Ovary (tissue), 9 donors: ENCODE measurements around the gene KRTAP10-7. TPM values are rescaled to one million over a fixed set of nuclear protein-coding genes. Genes with fewer than 3 reads are reported as not detected.

Source experiments
- DNase-seq, 5 donors: peaks; one replicate each; pipeline ENCODE4 v3.0.0-alpha.2; 2019 to 2020
- H3K27ac ChIP-seq, 2 donors: fragments of 200-600 bp; one replicate each; pipeline versions ENCODE4 v1.5.1 to v1.8.0; 2019 to 2022
- H3K27me3 ChIP-seq: fragments of 200-600 bp; one replicate; pipeline ENCODE4 v1.8.0; 2022
- H3K36me3 ChIP-seq: fragments of 200-600 bp; sonication (generic); one replicate; pipeline ENCODE4 v1.5.1; 2019
- H3K4me1 ChIP-seq: one replicate; pipeline ENCODE4 v1.8.1; 2013; ENCODE audit warnings: mild to moderate bottlenecking, moderate library complexity; ENCODE audit not compliant: insufficient read depth
- H3K4me3 ChIP-seq: fragments of 200-600 bp; sonication (generic); one replicate; pipeline ENCODE4 v1.5.1; 2017
- H3K9me3 ChIP-seq, 2 donors: fragments of 200-600 bp in 1 of 2; sonication (generic) in 1 of 2; one replicate each; pipeline versions ENCODE4 v1.5.1 to v1.8.1; 2013 to 2019; ENCODE audit warnings: mild to moderate bottlenecking in 1 of 2, moderate library complexity in 1 of 2
- EP300 ChIP-seq: sonication (generic); formaldehyde crosslinking; IDR thresholded peaks from one replicate; pipeline ENCODE4 v1.6.1; 2017; ENCODE audit warnings: antibody characterized with exemption
- POLR2A ChIP-seq: fragments of 450-650 bp; IDR thresholded peaks from one replicate; pipeline ENCODE4 v1.6.1; 2017; ENCODE audit warnings: antibody characterized with exemption, mild to moderate bottlenecking, moderate library complexity
- whole genome bisulfite sequencing, 3 donors: extraction: QIAGEN DNeasy Blood & Tissue Kit in 1 of 3; methylation state at CpG; one replicate each; pipeline versions ENCODE4 v1.1.5 to v1.1.7; 2013 to 2017; 5-methylcytosine and 5-hydroxymethylcytosine counted together
- intact Hi-C, 4 donors: fragments of 100-400 bp; cut with DNase I; formaldehyde crosslinking; loops; one replicate each; pipeline versions ENCODE4 v1.11.0 to v1.15.1; 2022 to 2023
- polyA plus RNA-seq, 2 donors: library from polyadenylated mRNA; stranded (reverse); fragments of 200-250 nt in 1 of 2; fragments of 350-450 nt in 1 of 2; fragmentation: Illumina TruSeq in 1 of 2; extraction: RNeasy Lipid Tissue Mini Kit (QIAGEN cat#74804) in 1 of 2; gene quantifications; one replicate each; pipeline ENCODE4 v1.2.3, GENCODE V29; 2013 to 2014
- total RNA-seq, 7 donors: library from RNA; depleted of rRNA in 2 of 7; stranded (reverse); fragments of >200 nt in 2 of 7; fragmentation: NEBNext Ultra II Directional in 3 of 7; extraction: Animal tissue kit (Norgen Biotek cat#: 25700) in 3 of 7; gene quantifications; one replicate each; pipeline versions ENCODE4 v1.1.0 to v1.2.4, GENCODE V29; 2016 to 2023
- TF ChIP-seq, protein P1 (sequence below), 3 donors: fragments of 450-650 bp in 2 of 3; fragments of 200-600 bp in 1 of 3; IDR thresholded peaks; one replicate each; pipeline versions ENCODE4 v1.5.1 to v1.8.0; 2016 to 2022; ENCODE audit warnings: antibody characterized with exemption in 3 of 3, mild to moderate bottlenecking in 1 of 3
- donor health status: DM: no; HTN: no; CAD: no; lungs with moderate emphysema.
- donor health status: DM: no; HTN: no; CAD: no.
- donor health status: Bipolar disorder and iron deficiency.
- donor health status: DM: yes; HTN: yes; CAD: no.
- donor health status: DM: no; HTN: no; CAD: no.
- donor health status: DM: yes; HTN: yes; CAD: no.

The KRTAP10-7 gene
- total and polyA plus RNA-seq, 9 donors = not detected

- no peaks in the 10 kb centered on the region for H3K4me1 ChIP-seq
- no peaks in the 10 kb centered on the region for H3K36me3 ChIP-seq
- intact Hi-C loops = no loop called here
- DNase-seq = no peak
- 68 to 75% (median 71%) methylated on average over 12 of the region's 12 CpGs for WGBS, 3 donors
- no peaks in the 10 kb centered on the region for H3K27me3 ChIP-seq
- no peak overlapping the region for H3K27ac ChIP-seq
- TF ChIP-seq EP300 (no peak), POLR2A (no peak)
- TF ChIP-seq, protein P1, sequence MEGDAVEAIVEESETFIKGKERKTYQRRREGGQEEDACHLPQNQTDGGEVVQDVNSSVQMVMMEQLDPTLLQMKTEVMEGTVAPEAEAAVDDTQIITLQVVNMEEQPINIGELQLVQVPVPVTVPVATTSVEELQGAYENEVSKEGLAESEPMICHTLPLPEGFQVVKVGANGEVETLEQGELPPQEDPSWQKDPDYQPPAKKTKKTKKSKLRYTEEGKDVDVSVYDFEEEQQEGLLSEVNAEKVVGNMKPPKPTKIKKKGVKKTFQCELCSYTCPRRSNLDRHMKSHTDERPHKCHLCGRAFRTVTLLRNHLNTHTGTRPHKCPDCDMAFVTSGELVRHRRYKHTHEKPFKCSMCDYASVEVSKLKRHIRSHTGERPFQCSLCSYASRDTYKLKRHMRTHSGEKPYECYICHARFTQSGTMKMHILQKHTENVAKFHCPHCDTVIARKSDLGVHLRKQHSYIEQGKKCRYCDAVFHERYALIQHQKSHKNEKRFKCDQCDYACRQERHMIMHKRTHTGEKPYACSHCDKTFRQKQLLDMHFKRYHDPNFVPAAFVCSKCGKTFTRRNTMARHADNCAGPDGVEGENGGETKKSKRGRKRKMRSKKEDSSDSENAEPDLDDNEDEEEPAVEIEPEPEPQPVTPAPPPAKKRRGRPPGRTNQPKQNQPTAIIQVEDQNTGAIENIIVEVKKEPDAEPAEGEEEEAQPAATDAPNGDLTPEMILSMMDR (IDR thresholded peaks at IDR 0.05) = no peak
- no peaks in the 10 kb centered on the region for H3K9me3 ChIP-seq
- no peak overlapping the region for H3K4me3 ChIP-seq
Observed at GRCh38 chr21:44594406-44594916, 5.9 kb upstream of the KRTAP10-7 start.

DNA sequence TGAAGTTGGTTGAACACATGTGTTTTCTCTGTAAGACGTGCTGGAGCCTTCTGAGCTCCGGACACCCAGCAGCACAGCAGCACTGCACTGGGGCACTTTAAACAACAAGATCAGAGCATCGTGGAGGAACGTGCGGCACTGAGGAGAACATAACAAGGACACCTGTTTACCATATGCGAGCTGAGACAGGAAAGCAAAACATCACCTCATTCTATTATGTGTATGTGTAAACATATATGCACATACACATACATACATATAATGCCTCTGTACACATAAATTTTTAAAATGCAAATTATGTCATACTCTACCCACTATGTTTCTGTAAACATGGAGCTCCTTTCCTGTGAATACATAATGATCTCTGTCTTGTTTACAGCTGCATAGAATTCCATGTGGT, 4.9 kb upstream of the KRTAP10-7 start:
- H3K9me3 ChIP-seq = no peaks in the 10 kb centered on the region
- TF ChIP-seq POLR2A (no peak), EP300 (no peak)
- TF ChIP-seq, protein P1 (IDR thresholded peaks at IDR 0.05) = no peak
- 58 to 75% (median 64%) methylated on average over 6 of the region's 6 CpGs for WGBS, 3 donors
- no peaks in the 10 kb centered on the region for H3K36me3 ChIP-seq
- intact Hi-C loops = no loop called here
- H3K27ac ChIP-seq = no peak overlapping the region
- no peaks in the 10 kb centered on the region for H3K27me3 ChIP-seq
- H3K4me3 ChIP-seq = no peak overlapping the region
- H3K4me1 ChIP-seq = no peaks in the 10 kb centered on the region
- no peak for DNase-seq

GRCh38 chr21:44596068-44596725, 4.2 kb upstream of the KRTAP10-7 start:
- WGBS, 3 donors = 75 to 79% (median 78%) methylated on average over 9 of the region's 9 CpGs
- DNase-seq = no peak

GRCh38 chr21:44598061-44598460, 2.3 kb upstream of the KRTAP10-7 start:
- H3K27ac ChIP-seq = no peak overlapping the region
- no peaks in the 10 kb centered on the region for H3K27me3 ChIP-seq
- no peak for DNase-seq
- TF ChIP-seq, protein P1 (IDR thresholded peaks at IDR 0.05) = no peak
- no peak for TF ChIP-seq EP300
- no peak for TF ChIP-seq POLR2A
- intact Hi-C loops = no loop called here
- WGBS, 3 donors = 74 to 78% (median 76%) methylated on average over 11 of the region's 11 CpGs
- no peaks in the 10 kb centered on the region for H3K36me3 ChIP-seq
- no peak overlapping the region for H3K4me3 ChIP-seq
- no peaks in the 10 kb centered on the region for H3K4me1 ChIP-seq
- no peaks in the 10 kb centered on the region for H3K9me3 ChIP-seq

More at GRCh38 chr21:44596068-44596725, 4.2 kb upstream of the KRTAP10-7 start:
- no peaks in the 10 kb centered on the region for H3K36me3 ChIP-seq
- no peak overlapping the region for H3K4me3 ChIP-seq
- TF ChIP-seq EP300 (no peak), POLR2A (no peak)
- TF ChIP-seq, protein P1 (IDR thresholded peaks at IDR 0.05) = no peak
- H3K27me3 ChIP-seq = no peaks in the 10 kb centered on the region
- no peaks in the 10 kb centered on the region for H3K9me3 ChIP-seq
- no peak overlapping the region for H3K27ac ChIP-seq
- intact Hi-C loops = no loop called here
- no peaks in the 10 kb centered on the region for H3K4me1 ChIP-seq
